ENCODE measurements around the gene FGB. TPM values are rescaled to one million over a fixed set of nuclear protein-coding genes. Genes with fewer than 3 reads are reported as not detected.

Gene FGB
- total and polyA plus RNA-seq, 2 of the 13 experiments (the other 11 are each of a cell fraction or from before 2014, with no cell fraction given): 226 to 784 TPM

DNA sequence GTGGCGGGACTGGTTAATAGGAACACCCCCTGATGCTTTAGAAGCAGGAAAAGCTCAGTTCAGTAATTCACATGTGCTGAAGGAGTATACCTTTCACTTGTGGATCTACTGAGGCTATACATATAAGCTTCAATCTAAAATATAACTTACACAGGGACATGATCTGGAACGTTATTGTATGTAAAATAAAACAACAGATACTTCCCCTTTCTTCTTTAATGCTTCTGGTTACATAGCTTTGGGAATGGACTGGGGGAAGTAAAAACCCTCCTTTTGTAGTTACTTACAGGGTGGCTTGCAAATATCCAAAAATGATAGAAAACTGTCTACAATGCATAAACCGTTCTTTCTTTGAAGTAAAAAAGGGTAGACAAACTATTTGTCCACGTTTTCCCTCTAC lies 47.8 kb downstream of the FGB start:
- peak overlapping the region; percentile 67 to 74 (median 67); a peak in 5 of 6 replicates for H3K4me3 ChIP-seq (replicated peaks in 1 of 3; ENCODE audit: insufficient read depth in 1 of 3, low read depth in 2 of 3, low read length in 3 of 3)
- H4K20me1 ChIP-seq (ENCODE audit: insufficient read depth, low read length): no peaks in the 10 kb centered on the region; the same call in 1 of the 2 replicates
- H3K27ac ChIP-seq (ENCODE audit: extremely low read length, insufficient read depth, low read length): peak overlapping the region; percentile 78
- H3K9me3 ChIP-seq (ENCODE audit: low read length): no peaks in the 10 kb centered on the region
- no peaks in the 10 kb centered on the region for H3K27me3 ChIP-seq (ENCODE audit: control insufficient read depth in 1 of 2, insufficient read depth in 2 of 2, low read length in 2 of 2)
- H3K9ac ChIP-seq (ENCODE audit: insufficient read depth, low read depth, low read length): peak overlapping the region; percentile 72
- intact Hi-C loops (cut with micrococcal nuclease; ENCODE audit: unreplicated experiment): no loop called here
- H3K4me2 ChIP-seq (ENCODE audit: low read depth, low read length): peak overlapping the region; percentile 73
- ATAC-seq: no peak
- in situ Hi-C loops (cut with HindIII; ENCODE audit: extremely low pct_ligation_motif_present, low pct_unique_long_range_greater_than_20kb): no loop called here
- H3K36me3 ChIP-seq (replicated peaks in 1 of 2; ENCODE audit: control insufficient read depth in 1 of 2, insufficient read depth in 2 of 2, low read length in 2 of 2): peaks cover 2 to 39% of the 10 kb centered on the region in 2 experiments; a peak in 4 of 5 replicates
- peaks cover 72% of the 10 kb centered on the region for H3K4me1 ChIP-seq (ENCODE audit: insufficient read depth, low read length)
- ChIA-PET CTCF (ENCODE audit: low intra/inter-chr PET ratio, low total read pairs) (no interaction called here), POLR2A (interaction anchor here (3.2 to 15.2 kb wide), 3 partner anchors 8 to 22 kb away, joined by 83 to 468 read pairs (median 127); partner anchors contain the start of gene FGA)
- FAIRE-seq: no peak
- peaks cover 47% of the 10 kb centered on the region for H3K79me2 ChIP-seq (ENCODE audit: insufficient read depth, low read length)
- no peak overlapping the region for H2AFZ ChIP-seq (ENCODE audit: low read length)
- BruUV-seq (replicated peaks): no TSS peak
- WGBS (ENCODE audit: low lambda C conversion rate): 18% methylated on average over 4 of the region's 4 CpGs
- no peak for DNase-seq (ENCODE audit: low spot score)
- TF ChIP-seq, protein P1, sequence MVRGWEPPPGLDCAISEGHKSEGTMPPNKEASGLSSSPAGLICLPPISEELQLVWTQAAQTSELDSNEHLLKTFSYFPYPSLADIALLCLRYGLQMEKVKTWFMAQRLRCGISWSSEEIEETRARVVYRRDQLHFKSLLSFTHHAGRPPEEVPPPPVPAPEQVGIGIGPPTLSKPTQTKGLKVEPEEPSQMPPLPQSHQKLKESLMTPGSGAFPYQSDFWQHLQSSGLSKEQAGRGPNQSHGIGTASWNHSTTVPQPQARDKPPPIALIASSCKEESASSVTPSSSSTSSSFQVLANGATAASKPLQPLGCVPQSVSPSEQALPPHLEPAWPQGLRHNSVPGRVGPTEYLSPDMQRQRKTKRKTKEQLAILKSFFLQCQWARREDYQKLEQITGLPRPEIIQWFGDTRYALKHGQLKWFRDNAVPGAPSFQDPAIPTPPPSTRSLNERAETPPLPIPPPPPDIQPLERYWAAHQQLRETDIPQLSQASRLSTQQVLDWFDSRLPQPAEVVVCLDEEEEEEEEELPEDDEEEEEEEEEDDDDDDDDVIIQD (CRISPR knock-in tag; IDR thresholded peaks at IDR 0.05; ENCODE audit: low read depth): no peak
- no peak for TF ChIP-seq ZNF12 (CRISPR knock-in tag; IDR thresholded peaks at IDR 0.05)
- no peak for TF ChIP-seq ELF4 (CRISPR knock-in tag; IDR thresholded peaks at IDR 0.05; ENCODE audit: borderline replicate concordance)
- TF ChIP-seq, protein P2, sequence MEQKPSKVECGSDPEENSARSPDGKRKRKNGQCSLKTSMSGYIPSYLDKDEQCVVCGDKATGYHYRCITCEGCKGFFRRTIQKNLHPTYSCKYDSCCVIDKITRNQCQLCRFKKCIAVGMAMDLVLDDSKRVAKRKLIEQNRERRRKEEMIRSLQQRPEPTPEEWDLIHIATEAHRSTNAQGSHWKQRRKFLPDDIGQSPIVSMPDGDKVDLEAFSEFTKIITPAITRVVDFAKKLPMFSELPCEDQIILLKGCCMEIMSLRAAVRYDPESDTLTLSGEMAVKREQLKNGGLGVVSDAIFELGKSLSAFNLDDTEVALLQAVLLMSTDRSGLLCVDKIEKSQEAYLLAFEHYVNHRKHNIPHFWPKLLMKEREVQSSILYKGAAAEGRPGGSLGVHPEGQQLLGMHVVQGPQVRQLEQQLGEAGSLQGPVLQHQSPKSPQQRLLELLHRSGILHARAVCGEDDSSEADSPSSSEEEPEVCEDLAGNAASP (CRISPR knock-in tag; IDR thresholded peaks at IDR 0.05; ENCODE audit: borderline replicate concordance): no peak
- TF ChIP-seq CCAR2 (optimal IDR thresholded peaks at IDR 0.05; ENCODE audit: low read depth, low read length): no peak
- TF ChIP-seq CEBPG (CRISPR knock-in tag; IDR thresholded peaks at IDR 0.05): no peak
- TF ChIP-seq RBM22 (optimal IDR thresholded peaks at IDR 0.05; ENCODE audit: low read length): peak; percentile 19
- TF ChIP-seq, protein P3, sequence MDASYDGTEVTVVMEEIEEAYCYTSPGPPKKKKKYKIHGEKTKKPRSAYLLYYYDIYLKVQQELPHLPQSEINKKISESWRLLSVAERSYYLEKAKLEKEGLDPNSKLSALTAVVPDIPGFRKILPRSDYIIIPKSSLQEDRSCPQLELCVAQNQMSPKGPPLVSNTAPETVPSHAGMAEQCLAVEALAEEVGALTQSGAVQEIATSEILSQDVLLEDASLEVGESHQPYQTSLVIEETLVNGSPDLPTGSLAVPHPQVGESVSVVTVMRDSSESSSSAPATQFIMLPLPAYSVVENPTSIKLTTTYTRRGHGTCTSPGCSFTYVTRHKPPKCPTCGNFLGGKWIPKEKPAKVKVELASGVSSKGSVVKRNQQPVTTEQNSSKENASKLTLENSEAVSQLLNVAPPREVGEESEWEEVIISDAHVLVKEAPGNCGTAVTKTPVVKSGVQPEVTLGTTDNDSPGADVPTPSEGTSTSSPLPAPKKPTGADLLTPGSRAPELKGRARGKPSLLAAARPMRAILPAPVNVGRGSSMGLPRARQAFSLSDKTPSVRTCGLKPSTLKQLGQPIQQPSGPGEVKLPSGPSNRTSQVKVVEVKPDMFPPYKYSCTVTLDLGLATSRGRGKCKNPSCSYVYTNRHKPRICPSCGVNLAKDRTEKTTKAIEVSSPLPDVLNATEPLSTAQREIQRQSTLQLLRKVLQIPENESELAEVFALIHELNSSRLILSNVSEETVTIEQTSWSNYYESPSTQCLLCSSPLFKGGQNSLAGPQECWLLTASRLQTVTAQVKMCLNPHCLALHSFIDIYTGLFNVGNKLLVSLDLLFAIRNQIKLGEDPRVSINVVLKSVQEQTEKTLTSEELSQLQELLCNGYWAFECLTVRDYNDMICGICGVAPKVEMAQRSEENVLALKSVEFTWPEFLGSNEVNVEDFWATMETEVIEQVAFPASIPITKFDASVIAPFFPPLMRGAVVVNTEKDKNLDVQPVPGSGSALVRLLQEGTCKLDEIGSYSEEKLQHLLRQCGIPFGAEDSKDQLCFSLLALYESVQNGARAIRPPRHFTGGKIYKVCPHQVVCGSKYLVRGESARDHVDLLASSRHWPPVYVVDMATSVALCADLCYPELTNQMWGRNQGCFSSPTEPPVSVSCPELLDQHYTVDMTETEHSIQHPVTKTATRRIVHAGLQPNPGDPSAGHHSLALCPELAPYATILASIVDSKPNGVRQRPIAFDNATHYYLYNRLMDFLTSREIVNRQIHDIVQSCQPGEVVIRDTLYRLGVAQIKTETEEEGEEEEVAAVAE (CRISPR knock-in tag; IDR thresholded peaks at IDR 0.05; ENCODE audit: borderline replicate concordance): no peak
- TF ChIP-seq PPARG (CRISPR knock-in tag; conservative IDR thresholded peaks at IDR 0.05): no peak
- no peak for TF ChIP-seq SMARCC2 (IDR thresholded peaks at IDR 0.05)
- TF ChIP-seq ZNF619 (CRISPR knock-in tag; IDR thresholded peaks at IDR 0.05): no peak
- TF ChIP-seq ZNF747 (CRISPR knock-in tag; IDR thresholded peaks at IDR 0.05; ENCODE audit: borderline replicate concordance): no peak
- no peak for TF ChIP-seq SALL1 (CRISPR knock-in tag; IDR thresholded peaks at IDR 0.05)
- TF ChIP-seq ZNF432 (CRISPR knock-in tag; IDR thresholded peaks at IDR 0.05; ENCODE audit: borderline replicate concordance): no peak
- TF ChIP-seq SCMH1 (CRISPR knock-in tag; IDR thresholded peaks at IDR 0.05; ENCODE audit: borderline replicate concordance): no peak
- no peak for TF ChIP-seq NFIB (CRISPR knock-in tag; IDR thresholded peaks at IDR 0.05; ENCODE audit: borderline replicate concordance)
- peak; percentile 23; the same call in 1 of the 2 replicates for TF ChIP-seq GATAD2A (CRISPR knock-in tag; IDR thresholded peaks at IDR 0.05)
- TF ChIP-seq MAFK (conservative IDR thresholded peaks at IDR 0.05 in 1 of 2, IDR thresholded peaks at IDR 0.05 in 1 of 2; ENCODE audit: low read length in 2 of 2): peak in 1 of 2 experiments; percentile 9; a peak in 1 of 4 replicates
